Stimulated activated CD4-positive, alpha-beta T cell treated with anti-CD3 and anti-CD28 coated beads, Interleukin-12 subunit alpha, Interleukin-12 subunit beta, amount 100 ng/mL, for 24 hours (primary cell): Measurements from ENCODE around the gene FAM162A.

ENCODE experiments used
- DNase-seq, 2 experiments: peaks; one replicate each; pipeline ENCODE4 v3.0.0-alpha.2; 2020; ENCODE audit warnings: low read depth in 2 of 2

FAM162A gene

DNA sequence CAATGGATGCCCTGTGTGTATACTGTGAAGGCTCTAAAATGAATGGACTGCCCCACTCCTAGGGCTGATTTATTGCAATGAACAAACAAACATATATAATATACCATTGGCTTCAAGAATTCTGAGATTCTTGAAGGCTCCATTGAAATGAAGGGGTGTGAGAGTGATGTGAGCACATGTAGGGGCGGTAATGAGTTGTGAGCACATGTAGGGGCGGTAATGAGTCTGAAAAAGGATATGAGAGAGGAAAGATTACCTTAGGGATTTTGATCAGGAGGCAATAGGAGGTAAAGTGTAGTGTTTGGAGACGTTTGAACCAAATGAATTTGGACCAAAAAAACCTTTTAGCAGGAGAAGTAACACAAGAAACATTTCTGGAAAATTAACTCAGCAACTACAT, 3.7 kb downstream of the FAM162A start:
- DNase-seq, result no peak

DNA sequence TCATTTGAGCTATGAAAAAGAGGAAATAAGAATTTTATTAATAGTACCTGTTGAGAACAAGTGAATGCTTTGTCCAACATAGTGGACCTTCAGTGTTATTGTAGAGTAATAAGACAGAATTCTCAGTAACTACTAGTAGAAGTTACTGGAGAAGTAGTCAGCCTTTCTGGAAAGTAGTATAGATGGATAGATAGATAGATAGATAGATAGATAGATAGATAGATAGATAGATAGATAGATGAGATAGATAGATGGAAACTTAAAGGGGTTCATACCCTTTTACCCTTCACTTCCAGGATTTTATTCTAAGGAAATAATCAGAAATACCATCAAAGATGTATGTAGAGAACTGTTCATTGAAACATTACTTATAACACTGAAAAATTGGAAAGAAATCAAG, 5.2 kb downstream of the FAM162A start:
- DNase-seq, result no peak

GRCh38 chr3:122389892-122390291, 5.9 kb downstream of the FAM162A start:
- no peak for DNase-seq

DNA sequence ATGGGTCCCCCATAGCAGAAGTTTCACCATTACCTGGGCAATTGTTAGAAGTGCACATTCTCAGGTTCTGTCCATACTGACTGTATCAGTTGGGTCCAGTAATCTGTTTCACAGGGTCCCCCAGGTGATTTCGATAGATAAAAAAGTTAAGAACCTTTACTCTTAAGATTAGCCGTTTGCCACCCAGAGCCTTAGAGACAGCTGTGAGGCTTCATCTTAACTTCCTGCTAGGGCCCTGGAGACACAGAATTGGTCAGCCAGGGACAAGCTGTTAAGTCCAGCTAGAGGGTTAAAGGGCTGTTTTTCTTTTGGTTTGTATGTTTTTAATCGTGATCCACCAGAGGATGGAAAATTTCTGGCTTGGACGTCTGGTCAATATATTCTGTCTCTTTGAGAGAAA, 6.7 kb downstream of the FAM162A start:
- DNase-seq, result no peak

GRCh38 chr3:122391681-122392446, 7.9 kb downstream of the FAM162A start:
- no peak for DNase-seq

DNA sequence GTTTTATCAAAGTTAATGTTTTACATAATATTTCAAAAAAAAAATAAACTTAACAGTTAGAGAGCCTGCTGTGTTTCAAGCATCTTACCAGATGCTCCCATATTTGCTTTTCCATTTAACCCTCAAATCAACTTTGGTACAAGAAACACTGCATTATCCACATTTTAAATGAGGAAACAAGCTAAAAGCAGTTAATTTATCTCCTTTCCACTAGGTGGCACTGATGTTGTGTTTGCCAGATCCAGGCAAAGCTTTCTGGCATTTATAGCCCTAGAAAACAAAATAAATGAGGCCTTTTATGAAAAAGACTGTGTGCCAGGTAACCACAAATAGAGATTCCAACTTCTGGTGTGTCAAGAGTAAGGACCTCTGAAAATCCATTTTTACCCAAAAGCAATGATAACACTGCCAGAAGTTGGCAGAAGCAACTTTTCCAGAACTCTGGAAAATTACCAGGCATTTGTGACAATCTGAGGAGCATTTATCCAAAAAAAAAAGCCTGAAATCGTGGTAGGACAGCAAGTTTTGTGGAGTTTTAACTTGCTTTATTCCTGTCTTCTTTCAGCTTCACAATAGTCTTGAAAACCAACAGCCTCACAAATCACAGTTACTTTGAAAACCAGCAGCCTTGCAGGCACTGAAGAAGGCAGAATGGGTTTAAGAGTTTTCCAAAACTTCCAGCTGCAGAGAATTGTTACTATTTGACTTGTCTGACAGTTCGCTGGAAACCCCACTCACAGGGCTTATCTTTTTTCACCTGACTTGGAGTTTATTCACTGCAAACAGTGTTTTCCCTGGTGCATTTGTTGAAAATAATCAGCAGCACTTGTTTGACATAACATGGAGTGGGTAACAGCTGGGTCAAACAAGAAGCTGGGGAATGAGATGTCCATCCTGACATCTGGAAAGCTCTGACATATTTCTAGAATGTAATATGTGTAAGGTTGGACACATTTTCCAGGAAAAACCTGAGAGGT, 9.2 kb downstream of the FAM162A start:
- no peak for DNase-seq

DNA sequence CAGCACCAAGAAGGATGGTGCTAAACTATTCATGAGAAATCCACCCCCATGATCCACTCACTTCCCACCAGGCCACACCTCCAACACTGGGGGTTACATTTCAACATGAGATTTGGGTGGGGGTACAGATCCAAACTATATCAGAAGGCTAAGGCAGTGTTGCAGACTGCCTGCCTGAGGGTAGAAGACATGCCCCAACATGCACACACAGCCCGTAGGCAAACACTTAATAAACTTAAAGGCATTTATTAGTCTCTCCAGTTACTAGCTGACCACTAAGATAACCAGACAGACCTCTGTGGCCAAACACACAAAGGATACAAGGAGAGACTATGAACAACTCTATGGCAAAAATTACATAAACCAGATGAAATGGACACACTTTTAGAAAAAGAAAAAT, 10.2 kb downstream of the FAM162A start:
- no peak for DNase-seq

DNA sequence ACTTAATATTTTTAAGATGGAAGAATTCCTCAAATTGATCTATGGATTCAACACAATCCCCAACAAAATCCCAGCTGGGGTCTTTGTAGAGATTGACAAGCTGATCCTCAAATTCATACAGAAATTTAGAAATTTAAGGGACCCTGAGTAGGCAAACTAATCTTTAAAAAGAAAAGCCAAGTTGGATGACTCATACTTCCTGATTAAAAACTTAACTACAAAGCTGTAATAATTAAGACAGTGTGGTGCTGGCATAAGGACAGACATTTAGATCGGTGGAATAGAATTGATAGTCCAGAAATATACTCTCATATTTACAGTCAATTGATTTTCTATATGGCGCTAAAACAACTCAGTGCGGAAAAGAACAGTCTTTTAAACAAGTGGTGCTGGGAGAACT, 11.6 kb downstream of the FAM162A start:
- DNase-seq, result no peak

- DNase-seq, result no peak
Measured at GRCh38 chr3:122396511-122396910, 12.5 kb downstream of the FAM162A start.

- DNase-seq, result no peak
Measured at GRCh38 chr3:122397201-122397600, 13.2 kb downstream of the FAM162A start.

GRCh38 chr3:122398920-122399319, 14.9 kb downstream of the FAM162A start:
- no peak for DNase-seq

- DNase-seq, result no peak
Measured at GRCh38 chr3:122403489-122403888, 19.5 kb downstream of the FAM162A start.

DNA sequence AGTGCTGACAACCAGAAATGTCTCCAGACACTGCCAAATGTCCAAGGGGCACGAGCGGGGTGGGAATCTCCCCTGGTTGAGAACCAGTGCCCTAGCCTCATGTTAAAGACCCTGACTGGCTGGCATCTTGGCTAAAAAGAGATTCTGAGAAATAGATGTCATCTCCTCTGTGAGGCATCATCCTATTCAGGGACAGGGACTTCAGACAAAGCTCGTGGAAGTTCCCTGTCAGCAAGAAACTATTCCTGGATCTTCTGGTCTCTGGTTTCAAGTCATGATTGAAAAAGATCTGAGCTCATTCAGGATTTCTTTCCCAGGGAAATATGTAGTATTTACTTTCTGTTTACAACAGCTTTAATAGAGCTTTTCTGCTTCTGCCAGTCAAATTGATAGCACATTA, 21.0 kb downstream of the FAM162A start:
- no peak for DNase-seq

DNA sequence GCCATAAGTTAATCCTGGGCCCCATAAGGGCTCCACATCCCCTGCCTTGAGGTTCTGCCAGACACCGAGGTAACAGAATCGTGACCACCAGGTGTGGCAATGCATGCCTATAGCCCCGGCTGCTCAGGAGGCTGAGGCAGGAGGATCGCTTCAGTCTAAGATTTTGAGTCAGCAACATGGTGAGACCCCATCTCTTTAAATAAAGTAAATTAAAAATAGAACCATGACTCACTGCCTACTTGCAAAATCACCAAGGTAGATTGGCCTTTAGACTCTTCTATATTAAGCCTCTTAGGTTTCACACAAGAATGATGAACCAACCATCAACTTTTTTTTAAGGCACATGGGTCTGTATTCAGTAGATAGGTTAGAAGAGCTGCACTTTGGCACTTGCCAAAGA, 22.2 kb downstream of the FAM162A start:
- no peak for DNase-seq

GRCh38 chr3:122407946-122408345, 24.0 kb downstream of the FAM162A start:
- DNase-seq, result no peak

DNA sequence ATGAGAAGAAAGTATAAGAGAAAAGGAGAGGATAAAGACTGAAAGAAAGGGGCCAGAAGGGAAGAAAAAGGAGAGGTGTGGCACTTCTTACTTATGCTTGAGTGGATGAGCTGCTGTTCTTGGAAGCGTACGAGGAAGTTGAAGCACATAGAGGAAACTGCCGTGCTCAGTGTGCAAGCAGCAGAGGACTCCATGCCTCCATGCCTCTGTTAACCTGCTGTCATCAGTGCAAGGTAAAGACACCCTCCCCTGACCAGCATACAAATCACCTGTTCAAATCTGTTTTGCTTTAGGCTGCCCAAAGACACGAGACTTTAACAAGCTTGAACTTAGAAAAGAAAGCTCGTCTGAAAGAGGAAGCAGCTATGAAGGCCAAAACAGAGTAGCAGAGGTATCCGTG, 25.5 kb downstream of the FAM162A start:
- DNase-seq, result no peak

DNA sequence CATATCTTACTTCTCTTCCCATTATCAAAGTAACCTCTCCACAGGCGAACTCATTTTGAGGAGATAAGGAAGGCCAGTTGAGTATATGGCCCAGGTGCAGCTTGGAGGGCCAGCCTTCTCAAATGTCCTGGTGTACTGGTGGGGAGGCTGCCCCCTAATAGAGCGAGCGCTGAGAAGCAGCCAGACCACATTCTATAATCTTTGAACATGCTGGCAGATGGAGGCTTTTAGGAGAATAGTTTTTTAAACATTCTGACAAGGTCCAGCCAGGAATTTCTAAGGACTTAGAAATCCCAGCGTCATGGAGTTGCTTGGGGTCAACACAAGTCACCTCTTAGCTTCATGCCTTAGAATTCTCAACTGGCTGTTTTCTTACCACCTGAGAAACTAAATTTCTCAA, 26.1 kb downstream of the FAM162A start:
- DNase-seq, result no peak

- no peak for DNase-seq
Measured at GRCh38 chr3:122410639-122411038, 26.7 kb downstream of the FAM162A start.

- no peak for DNase-seq
Measured at GRCh38 chr3:122414391-122414790, 30.4 kb downstream of the FAM162A start.

- DNase-seq, result peak in 1 of 2 experiments; percentile 22
Measured at GRCh38 chr3:122415104-122415744, 31.2 kb downstream of the FAM162A start.

DNA sequence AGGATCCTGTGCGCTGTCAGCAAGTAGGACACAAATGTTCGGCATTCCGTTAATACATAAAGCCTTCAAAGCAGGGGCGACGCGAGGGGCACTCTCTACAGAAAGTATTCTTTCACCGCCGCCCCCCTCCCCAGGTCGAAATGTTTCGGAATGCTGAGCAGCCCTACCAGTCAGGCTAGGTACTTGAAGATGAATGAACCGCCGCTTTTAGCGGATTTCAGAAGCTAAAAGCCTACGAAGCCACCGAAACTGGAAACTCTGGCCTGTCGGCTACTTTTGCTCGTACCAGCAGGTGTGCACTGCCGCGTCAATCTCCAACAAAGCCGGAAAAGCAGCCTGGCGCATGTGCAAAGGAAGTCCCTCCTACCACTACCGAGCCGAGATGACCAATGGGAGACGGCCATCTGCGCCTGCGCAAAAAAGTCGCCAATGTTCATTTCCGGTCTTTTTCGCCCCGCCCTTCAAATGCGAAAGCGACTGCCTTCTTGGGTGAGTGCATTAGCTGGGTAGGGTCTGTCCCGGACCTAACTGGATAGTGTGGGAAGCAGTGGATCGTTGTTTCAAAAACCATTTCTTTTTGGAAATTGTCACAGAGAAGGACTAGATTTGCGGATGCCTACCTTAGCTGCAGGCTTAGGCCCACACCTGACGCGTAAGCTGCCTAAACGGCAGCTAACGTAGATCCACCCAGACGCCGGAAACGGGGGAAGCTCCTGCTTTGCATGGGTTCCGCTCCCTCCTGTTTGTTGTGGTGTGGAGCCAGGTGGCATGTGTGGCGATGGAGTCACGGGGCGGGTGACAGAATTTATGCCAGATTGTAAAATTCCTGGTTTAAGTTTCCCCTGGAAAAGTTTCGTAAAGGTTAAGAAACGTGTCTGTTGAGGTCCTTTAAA, 32.0 kb downstream of the FAM162A start, which contains the start of gene WDR5B:
Gene WDR5B (minus strand): TSS at position 301 of the 893 bp plus-strand sequence. CDS start 534 bp downstream, outside the sequence.
- peak; percentile 98 to 99 for DNase-seq
